Activated CD8-positive, alpha-beta memory T cell treated with anti-CD3 and anti-CD28 coated beads, Interleukin-2, amount 10 ng/mL, durations not matched to agents 7 days and 5 days (primary cell): ENCODE results near the gene PCDH1. TPM values are rescaled to one million over a fixed set of nuclear protein-coding genes. Genes with fewer than 3 reads are reported as not detected.

Experiments
- ATAC-seq: fragments of 150-1000 bp; cut with Tn5 transposase; one replicate; pipeline ENCODE4 v1.10.0; 2021; ENCODE audit warnings: moderate library complexity
- CTCF ChIA-PET: fragments of 350-600 bp; sonication (Branson Sonifier 250); formaldehyde crosslinking; loops from one replicate; lab custom pipeline; 2021; ENCODE audit warnings: antibody characterized with exemption; lab: Charles Lee
- DNase-seq: peaks from one replicate; pipeline ENCODE4 v3.0.0-alpha.2; 2020
- H3K27ac Mint-ChIP-seq: one replicate; pipeline ENCODE4 v1.8.0; 2021; ENCODE audit warnings: mild to moderate bottlenecking, mixed read lengths
- H3K27me3 Mint-ChIP-seq: one replicate; pipeline ENCODE4 v1.8.0; 2021; ENCODE audit warnings: mixed read lengths
- H3K36me3 Mint-ChIP-seq: one replicate; pipeline ENCODE4 v1.8.0; 2021; ENCODE audit warnings: mild to moderate bottlenecking, mixed read lengths
- H3K4me1 Mint-ChIP-seq: one replicate; pipeline ENCODE4 v1.8.0; 2021; ENCODE audit warnings: mixed read lengths
- H3K4me3 Mint-ChIP-seq: one replicate; pipeline ENCODE4 v1.8.0; 2021; ENCODE audit warnings: mild to moderate bottlenecking, moderate library complexity, mixed read lengths
- H3K9me3 Mint-ChIP-seq: one replicate; pipeline ENCODE4 v1.8.0; 2022; ENCODE audit warnings: low read depth, mixed read lengths
- total RNA-seq, 2 experiments: library from RNA; stranded (reverse); gene quantifications; one replicate each; pipeline ENCODE4 v1.2.3, GENCODE V29; 2021

PCDH1 gene
- total RNA-seq, 2 experiments from 2014 or later: not detected

DNA sequence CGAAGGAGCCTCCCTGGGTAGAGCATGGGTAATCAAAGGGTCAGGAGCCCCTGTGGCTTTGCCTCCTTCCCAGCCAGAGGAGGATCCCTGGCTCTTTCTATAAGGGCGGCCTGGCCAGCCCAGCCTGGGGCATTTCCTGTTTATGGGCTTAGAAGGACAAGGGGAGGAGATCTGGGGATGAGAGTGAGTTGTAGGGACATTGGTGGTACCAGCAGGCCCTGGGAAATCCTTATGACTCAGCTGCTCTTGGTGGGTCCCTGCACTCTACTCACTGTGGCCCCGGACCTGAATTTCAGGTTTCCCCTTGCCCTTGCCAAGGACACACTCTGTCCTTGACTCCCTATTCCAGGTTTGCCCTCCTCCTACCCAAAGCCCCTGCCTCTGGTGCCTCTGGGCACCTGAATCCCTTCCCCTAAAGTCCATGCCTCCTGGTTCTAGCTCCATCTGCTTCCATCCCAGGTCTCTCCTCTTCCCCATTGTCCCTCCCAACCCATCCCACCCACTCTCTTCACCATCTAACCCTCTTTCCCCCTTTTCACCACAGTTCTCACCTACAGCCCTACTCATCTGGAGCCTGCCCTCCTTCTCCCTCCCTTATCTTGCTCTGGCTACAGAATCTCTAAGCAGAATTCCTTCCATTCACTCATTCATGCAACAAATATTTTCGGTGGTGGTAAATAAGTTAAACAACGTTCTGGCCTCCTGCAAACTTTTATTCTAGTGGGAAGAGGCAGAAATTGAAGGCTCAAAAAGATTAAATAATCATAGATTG, 34.9 kb downstream of the PCDH1 start:
- Mint-ChIP-seq H3K9me3 (no peaks in the 10 kb centered on the region), H3K4me1 (peaks cover 5% of the 10 kb centered on the region), H3K27me3 (peaks cover 23% of the 10 kb centered on the region), H3K4me3 (no peak overlapping the region), H3K36me3 (no peaks in the 10 kb centered on the region), H3K27ac (no peak overlapping the region)
- CTCF ChIA-PET: interaction anchor here (1.2 to 1.8 kb wide), 2 partner anchors 18 to 35 kb away, joined by 3 to 5 read pairs; partner anchors contain the start of gene PCDH1
- ATAC-seq (no peak), DNase-seq (no peak)

GRCh38 chr5:141841378-141842180, 36.6 kb downstream of the PCDH1 start:
- Mint-ChIP-seq H3K9me3 (no peaks in the 10 kb centered on the region), H3K27ac (no peak overlapping the region), H3K27me3 (peaks cover 29% of the 10 kb centered on the region), H3K4me3 (no peak overlapping the region), H3K36me3 (no peaks in the 10 kb centered on the region), H3K4me1 (peaks cover 4% of the 10 kb centered on the region)
- ATAC-seq (no peak), DNase-seq (no peak)
- CTCF ChIA-PET: interaction anchor here (1.1 to 1.5 kb wide), 3 partner anchors 27 to 148 kb away, joined by 3 read pairs; no protein-coding TSS in a partner anchor

GRCh38 chr5:141840826-141841360, 37.3 kb downstream of the PCDH1 start:
- DNase-seq (no peak), ATAC-seq (no peak)
- Mint-ChIP-seq H3K27me3 (peaks cover 31% of the 10 kb centered on the region), H3K4me1 (peaks cover 2% of the 10 kb centered on the region), H3K36me3 (no peaks in the 10 kb centered on the region), H3K27ac (no peak overlapping the region), H3K9me3 (no peaks in the 10 kb centered on the region), H3K4me3 (no peak overlapping the region)
- CTCF ChIA-PET: interaction anchor here (1.1 to 1.5 kb wide), 2 partner anchors 26 to 148 kb away, joined by 3 read pairs; no protein-coding TSS in a partner anchor

GRCh38 chr5:141840280-141840812, 37.9 kb downstream of the PCDH1 start:
- Mint-ChIP-seq H3K4me3 (no peak overlapping the region), H3K36me3 (no peaks in the 10 kb centered on the region), H3K9me3 (no peaks in the 10 kb centered on the region), H3K27me3 (peaks cover 31% of the 10 kb centered on the region), H3K4me1 (no peaks in the 10 kb centered on the region), H3K27ac (no peak overlapping the region)
- ATAC-seq (no peak), DNase-seq (no peak)
- CTCF ChIA-PET: interaction anchor here (1.1 to 2.2 kb wide), 3 partner anchors 25 to 149 kb away, joined by 3 to 5 read pairs (median 3); no protein-coding TSS in a partner anchor

GRCh38 chr5:141839015-141839513, 39.1 kb downstream of the PCDH1 start:
- Mint-ChIP-seq H3K4me3 (no peak overlapping the region), H3K27me3 (peaks cover 28% of the 10 kb centered on the region), H3K9me3 (no peaks in the 10 kb centered on the region), H3K36me3 (no peaks in the 10 kb centered on the region), H3K27ac (no peak overlapping the region), H3K4me1 (no peaks in the 10 kb centered on the region)
- CTCF ChIA-PET: interaction anchor here (0.6 to 2.2 kb wide), 6 partner anchors 10 to 147 kb away, joined by 3 to 5 read pairs (median 3); no protein-coding TSS in a partner anchor
- DNase-seq: no peak
- no peak for ATAC-seq

- no peaks in the 10 kb centered on the region for H3K4me1 Mint-ChIP-seq
- CTCF ChIA-PET: interaction anchor here (1.2 to 2.2 kb wide), 4 partner anchors 11 to 147 kb away, joined by 3 to 5 read pairs (median 3); no protein-coding TSS in a partner anchor
- no peaks in the 10 kb centered on the region for H3K9me3 Mint-ChIP-seq
- no peak overlapping the region for H3K27ac Mint-ChIP-seq
- DNase-seq: no peak
- no peaks in the 10 kb centered on the region for H3K36me3 Mint-ChIP-seq
- peaks cover 23% of the 10 kb centered on the region for H3K27me3 Mint-ChIP-seq
- ATAC-seq: no peak
- H3K4me3 Mint-ChIP-seq: no peak overlapping the region
Observed at GRCh38 chr5:141838326-141839014, 39.7 kb downstream of the PCDH1 start.

- Mint-ChIP-seq H3K4me3 (no peak overlapping the region), H3K27me3 (peaks cover 30% of the 10 kb centered on the region), H3K36me3 (no peaks in the 10 kb centered on the region), H3K9me3 (no peaks in the 10 kb centered on the region), H3K27ac (no peak overlapping the region), H3K4me1 (no peaks in the 10 kb centered on the region)
- CTCF ChIA-PET: interaction anchor here (0.8 to 1.5 kb wide), 3 partner anchors 43 to 125 kb away, joined by 3 to 4 read pairs (median 4); no protein-coding TSS in a partner anchor
- DNase-seq (no peak), ATAC-seq (no peak)
Observed at GRCh38 chr5:141835928-141836670, 42.1 kb downstream of the PCDH1 start.

DNA sequence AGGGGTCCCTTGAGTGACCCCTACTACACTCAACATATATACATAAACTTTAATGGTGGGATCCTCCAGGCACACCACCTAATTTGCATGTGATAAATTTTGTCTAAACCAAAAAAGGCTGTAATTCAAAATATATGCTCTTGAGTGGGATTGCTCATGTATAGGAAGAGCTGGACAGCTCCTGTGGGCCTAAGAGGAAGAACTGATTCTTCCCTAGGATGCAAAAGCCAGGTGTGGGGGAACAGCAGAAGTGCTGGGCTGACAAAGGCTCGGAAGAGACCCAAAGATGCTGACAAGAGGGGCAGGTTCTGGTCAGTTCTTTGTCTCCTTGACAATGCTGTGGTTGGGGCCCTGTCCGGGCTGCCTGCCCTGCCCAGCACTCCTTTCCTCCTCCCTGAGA, 43.9 kb downstream of the PCDH1 start:
- Mint-ChIP-seq H3K27ac (no peak overlapping the region), H3K4me1 (no peaks in the 10 kb centered on the region), H3K27me3 (peaks cover 38% of the 10 kb centered on the region), H3K4me3 (no peak overlapping the region), H3K9me3 (no peaks in the 10 kb centered on the region), H3K36me3 (no peaks in the 10 kb centered on the region)
- CTCF ChIA-PET: no interaction called here
- DNase-seq (no peak), ATAC-seq (no peak)

- Mint-ChIP-seq H3K4me1 (peaks cover 7% of the 10 kb centered on the region), H3K27me3 (peaks cover 28% of the 10 kb centered on the region), H3K9me3 (no peaks in the 10 kb centered on the region), H3K36me3 (no peaks in the 10 kb centered on the region), H3K4me3 (no peak overlapping the region), H3K27ac (no peak overlapping the region)
- CTCF ChIA-PET: interaction anchor here (0.9 to 2.6 kb wide), 4 partner anchors 19 to 139 kb away, joined by 3 to 12 read pairs (median 8); no protein-coding TSS in a partner anchor
- no peak for ATAC-seq
- DNase-seq: no peak
Observed at GRCh38 chr5:141832131-141832530, 46.1 kb downstream of the PCDH1 start.

- no peak for DNase-seq
- Mint-ChIP-seq H3K27me3 (peaks cover 27% of the 10 kb centered on the region), H3K4me3 (no peak overlapping the region), H3K9me3 (no peaks in the 10 kb centered on the region), H3K4me1 (peaks cover 16% of the 10 kb centered on the region), H3K36me3 (no peaks in the 10 kb centered on the region), H3K27ac (no peak overlapping the region)
- CTCF ChIA-PET: interaction anchor here (0.9 to 5.1 kb wide), 4 partner anchors 51 to 135 kb away, joined by 4 to 38 read pairs (median 12); no protein-coding TSS in a partner anchor
- ATAC-seq: no peak
Observed at GRCh38 chr5:141828162-141828561, 50.0 kb downstream of the PCDH1 start.

DNA sequence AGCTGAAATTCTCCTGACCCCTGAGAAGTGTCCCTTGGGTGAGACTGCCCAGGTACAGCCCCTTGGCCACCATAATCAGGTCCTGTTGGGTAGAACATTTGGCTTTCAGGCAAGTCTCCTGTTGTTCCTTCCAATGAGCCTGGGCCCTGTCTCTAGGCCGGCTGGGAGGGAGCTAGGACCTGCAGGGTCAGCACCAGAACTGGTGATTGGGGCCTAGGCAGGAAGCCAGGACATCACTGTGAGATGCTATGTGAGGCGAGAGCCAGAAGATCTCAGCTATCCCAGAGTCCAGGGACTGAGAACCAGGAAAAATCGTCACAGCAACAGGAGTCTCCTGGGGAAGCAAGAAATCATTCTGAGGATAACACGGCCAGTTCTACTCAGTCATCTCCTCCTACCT, 51.5 kb downstream of the PCDH1 start:
- H3K36me3 Mint-ChIP-seq: no peaks in the 10 kb centered on the region
- peaks cover 16% of the 10 kb centered on the region for H3K4me1 Mint-ChIP-seq
- no peak overlapping the region for H3K4me3 Mint-ChIP-seq
- CTCF ChIA-PET: interaction anchor here (0.9 to 5.1 kb wide), 12 partner anchors 10 to 319 kb away, joined by 3 to 38 read pairs (median 4); no protein-coding TSS in a partner anchor
- ATAC-seq (no peak), DNase-seq (no peak)
- peaks cover 15% of the 10 kb centered on the region for H3K27me3 Mint-ChIP-seq
- H3K9me3 Mint-ChIP-seq: no peaks in the 10 kb centered on the region
- H3K27ac Mint-ChIP-seq: no peak overlapping the region
